Heart left ventricle (tissue), 13 donors: ENCODE measurements around the gene HOXD9.

Source experiments
- CTCF ChIP-seq, 12 donors: fragments of 200-600 bp; sonication (generic) in 4 of 12; IDR thresholded peaks; one replicate each; pipeline versions ENCODE4 v1.5.0 to v1.8.0; 2018 to 2022; ENCODE audit warnings: antibody characterized with exemption in 12 of 12, mild to moderate bottlenecking in 5 of 12
- POLR2A ChIP-seq, 2 donors: fragments of 450-650 bp; IDR thresholded peaks; one replicate each; pipeline ENCODE4 v1.6.1; 2017; ENCODE audit warnings: antibody characterized with exemption in 2 of 2, mild to moderate bottlenecking in 2 of 2, moderate library complexity in 2 of 2
- donor health status: ischemic (EF 13 %, LVEDD 7.1; RV severe dilation, severe dysfunction).
- donor health status: DM: no; HTN: yes; CAD: no.
- donor health status: DM: no; HTN: no; CAD: no.
- donor health status: ischemic (EF 25% LVEDD 6.9; RV normal size, moderate dysfunction).
- donor health status: ischemic (EF 25% LVEDD 5.7; RV mildly dilated, moderate dysfunction).
- donor health status: ischemic (EF 35%, LVEDD 5.7; RV mildly dilated, moderate dysfunction).
- donor health status: nonischemic (EF 11% LVEDD 7.7; RV severe dilation, severe dysfunction).
- donor health status: DM: yes; HTN: yes; CAD: no.
- donor health status: PGD.
- donor health status: ischemic (EF 29% LVEDD 5.4; RV normal size, mild dysfunction).
- donor health status: nonischemic (EF 23%, LVEDD 6.1; RV moderate dilation, normal function).

GRCh38 chr2:176093145-176093897 is 29.2 kb upstream of the HOXD9 start:
- TF ChIP-seq CTCF (IDR thresholded peaks at IDR 0.05): no peak
- no peak for TF ChIP-seq POLR2A (IDR thresholded peaks at IDR 0.05)
